GM12873 (cell line): Measurements from ENCODE around the gene MYEOV.

ENCODE experiments used
- CTCF ChIP-seq: IDR thresholded peaks from 2 replicates; pipeline ENCODE4 v1.5.1; 2012; ENCODE audit warnings: low read depth, mild to moderate bottlenecking, moderate library complexity, low read length, control low read depth; ENCODE audit not compliant: insufficient read depth; ENCODE audit errors: missing control alignments

Gene MYEOV

GRCh38 chr11:69317401-69318092, 23.6 kb downstream of the MYEOV start:
- no peak for TF ChIP-seq CTCF

GRCh38 chr11:69318093-69318420, 24.1 kb downstream of the MYEOV start:
- TF ChIP-seq CTCF: no peak

GRCh38 chr11:69319255-69320106, 25.5 kb downstream of the MYEOV start:
- TF ChIP-seq CTCF: no peak

- TF ChIP-seq CTCF: no peak
Measured at GRCh38 chr11:69320326-69320725, 26.4 kb downstream of the MYEOV start.

GRCh38 chr11:69320756-69321741, 27.1 kb downstream of the MYEOV start:
- no peak for TF ChIP-seq CTCF

- TF ChIP-seq CTCF: no peak
Measured at GRCh38 chr11:69321877-69322361, 28.0 kb downstream of the MYEOV start.
